H1 (cell line): ENCODE data around the gene RNASE7. TPM values are rescaled to one million over a fixed set of nuclear protein-coding genes. Genes with fewer than 3 reads are reported as not detected.

Experiments
- BCL11A ChIP-seq, 2 experiments: IDR thresholded peaks; one replicate each; pipeline ENCODE4 v1.6.1; 2011; ENCODE audit warnings: low read depth in 2 of 2, low read length in 2 of 2, mild to moderate bottlenecking in 2 of 2
- GABPA ChIP-seq: IDR thresholded peaks from 2 replicates; pipeline ENCODE4 v1.6.1; 2011; ENCODE audit warnings: mild to moderate bottlenecking, low read length, moderate library complexity, borderline replicate concordance; ENCODE audit not compliant: insufficient read depth
- KDM4A ChIP-seq: IDR thresholded peaks from one replicate; pipeline ENCODE4 v1.7.1; 2012; ENCODE audit warnings: low read depth, mild to moderate bottlenecking, moderate library complexity, low read length, inconsistent platforms; ENCODE audit not compliant: severe bottlenecking
- RBBP5 ChIP-seq: IDR thresholded peaks from 2 replicates; pipeline ENCODE4 v1.7.1; 2012; ENCODE audit warnings: low read depth, mild to moderate bottlenecking, inconsistent platforms, low read length, moderate library complexity, borderline replicate concordance
- polyA plus RNA-seq, 7 experiments: library from polyadenylated mRNA; depleted of rRNA in 3 of 7; stranded (reverse) in 5 of 7; unstranded in 2 of 7; fragments of >200 nt in 5 of 7; fragments of 200-250 nt in 2 of 7; gene quantifications; 1 replicate in 5 of 7; 2 replicates in 1 of 7; 4 replicates in 1 of 7; pipeline versions ENCODE4 v1.2.1 to v1.2.3, GENCODE V29; 2011 to 2013; ENCODE audit warnings: missing spikeins in 2 of 7, mixed read lengths in 2 of 7
- total RNA-seq: library from RNA; stranded (reverse); fragmentation: NEBNext Ultra II Directional; extraction: Animal tissue kit (Norgen Biotek cat#: 25700); gene quantifications from 2 replicates; pipeline ENCODE4 v1.2.1, GENCODE V29; 2021
- TF ChIP-seq, protein P1 (sequence below): IDR thresholded peaks from 2 replicates; pipeline ENCODE4 v1.6.1; 2012; ENCODE audit warnings: inconsistent platforms

The RNASE7 gene
- total and polyA plus RNA-seq, 2 of the 8 experiments (the other 6 are each of a cell fraction or from before 2014, with no cell fraction given): not detected

DNA sequence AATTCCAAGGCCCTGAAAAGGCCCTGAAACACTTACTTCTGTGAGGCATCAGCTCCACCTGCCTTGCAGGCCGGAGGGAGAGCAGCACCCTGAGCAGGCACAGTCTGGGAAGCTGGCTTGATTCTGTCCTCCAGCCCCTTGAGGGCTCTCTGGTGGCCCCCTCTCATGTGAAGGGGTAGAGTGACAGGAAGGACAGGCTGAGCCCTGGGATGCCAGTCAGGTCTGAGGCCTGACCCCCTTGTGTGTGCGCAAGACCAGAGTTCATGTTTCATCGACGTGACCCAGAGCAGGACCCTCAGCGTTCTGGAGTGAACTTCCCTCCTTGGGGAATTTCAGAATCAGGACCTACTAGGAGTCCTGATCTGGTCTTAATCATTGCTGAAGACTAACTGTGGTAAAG, 16.7 kb downstream of the RNASE7 start (continued):
- TF ChIP-seq BCL11A (IDR thresholded peaks at IDR 0.05; ENCODE audit: low read depth in 2 of 2, low read length in 2 of 2) (no peak), RBBP5 (no peak), KDM4A (no peak), GABPA (no peak)
- TF ChIP-seq, protein P1, sequence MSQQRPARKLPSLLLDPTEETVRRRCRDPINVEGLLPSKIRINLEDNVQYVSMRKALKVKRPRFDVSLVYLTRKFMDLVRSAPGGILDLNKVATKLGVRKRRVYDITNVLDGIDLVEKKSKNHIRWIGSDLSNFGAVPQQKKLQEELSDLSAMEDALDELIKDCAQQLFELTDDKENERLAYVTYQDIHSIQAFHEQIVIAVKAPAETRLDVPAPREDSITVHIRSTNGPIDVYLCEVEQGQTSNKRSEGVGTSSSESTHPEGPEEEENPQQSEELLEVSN: no peak
